ENCODE results near the gene CYP2A6.
"Not testable (repeated sequence)": the region's sequence is repeated elsewhere in the genome, so short reads cannot be mapped to it uniquely, and the experiment has no call there.

The CYP2A6 gene

DNA sequence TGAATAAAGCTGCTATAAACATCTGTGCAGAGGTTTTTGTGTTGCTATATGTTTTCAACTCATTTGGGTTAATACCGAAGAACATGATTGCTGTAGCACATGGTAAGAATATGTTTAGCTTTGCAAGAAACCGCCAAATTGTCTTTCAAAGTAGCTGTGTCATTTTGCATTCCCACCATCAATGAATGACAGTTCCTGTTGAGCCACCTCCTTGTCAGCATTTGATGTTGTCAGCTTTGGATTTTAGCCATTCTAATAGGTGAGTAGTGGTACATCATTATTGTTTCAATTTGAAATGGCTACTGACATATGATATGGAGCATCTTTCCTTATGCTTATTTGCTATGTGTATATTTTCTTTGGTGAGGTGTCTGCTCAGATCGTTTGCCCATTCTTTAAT, 8.2 kb downstream of the CYP2A6 start:
- not testable (repeated sequence) for H3K9ac ChIP-seq (ENCODE audit: low read length); H3K27ac ChIP-seq (ENCODE audit: low read depth, low read length); H3K9me3 ChIP-seq (ENCODE audit: low read length); H3K4me3 ChIP-seq (ENCODE audit: low read depth in 1 of 2, low read length in 2 of 2); H3K27me3 ChIP-seq (ENCODE audit: control insufficient read depth in 1 of 2, insufficient read depth in 2 of 2, low read length in 2 of 2); H3K4me1 ChIP-seq (ENCODE audit: insufficient read depth, low read length); H3K36me3 ChIP-seq (ENCODE audit: insufficient read depth, low read length)

DNA sequence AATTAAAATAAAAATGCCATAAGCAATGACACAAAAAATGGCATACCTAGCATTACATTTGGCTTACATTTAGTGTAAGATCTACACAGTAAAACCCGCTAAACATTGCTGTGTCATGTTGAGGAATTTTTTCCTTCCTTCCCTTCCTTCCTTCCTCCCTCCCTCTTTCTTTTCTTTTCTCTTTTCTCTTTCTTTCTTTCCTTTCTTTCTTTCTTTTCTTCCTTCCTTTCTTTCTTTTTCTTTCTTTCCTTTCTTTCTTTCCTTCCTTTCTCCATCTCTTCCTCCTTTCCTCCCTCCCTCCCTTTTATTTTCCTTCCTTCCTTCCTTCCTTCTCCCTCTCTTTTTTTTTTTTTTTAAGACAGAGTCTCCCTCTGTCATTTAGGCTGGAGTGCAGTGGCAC, 11.8 kb downstream of the CYP2A6 start:
- not testable (repeated sequence) for H3K27ac ChIP-seq (ENCODE audit: low read depth, low read length); H3K27me3 ChIP-seq (ENCODE audit: control insufficient read depth in 1 of 2, insufficient read depth in 2 of 2, low read length in 2 of 2); H3K9ac ChIP-seq (ENCODE audit: low read length); H3K4me3 ChIP-seq (ENCODE audit: low read depth in 1 of 2, low read length in 2 of 2); H3K9me3 ChIP-seq (ENCODE audit: low read length); H3K36me3 ChIP-seq (ENCODE audit: insufficient read depth, low read length); H3K4me1 ChIP-seq (ENCODE audit: insufficient read depth, low read length)

DNA sequence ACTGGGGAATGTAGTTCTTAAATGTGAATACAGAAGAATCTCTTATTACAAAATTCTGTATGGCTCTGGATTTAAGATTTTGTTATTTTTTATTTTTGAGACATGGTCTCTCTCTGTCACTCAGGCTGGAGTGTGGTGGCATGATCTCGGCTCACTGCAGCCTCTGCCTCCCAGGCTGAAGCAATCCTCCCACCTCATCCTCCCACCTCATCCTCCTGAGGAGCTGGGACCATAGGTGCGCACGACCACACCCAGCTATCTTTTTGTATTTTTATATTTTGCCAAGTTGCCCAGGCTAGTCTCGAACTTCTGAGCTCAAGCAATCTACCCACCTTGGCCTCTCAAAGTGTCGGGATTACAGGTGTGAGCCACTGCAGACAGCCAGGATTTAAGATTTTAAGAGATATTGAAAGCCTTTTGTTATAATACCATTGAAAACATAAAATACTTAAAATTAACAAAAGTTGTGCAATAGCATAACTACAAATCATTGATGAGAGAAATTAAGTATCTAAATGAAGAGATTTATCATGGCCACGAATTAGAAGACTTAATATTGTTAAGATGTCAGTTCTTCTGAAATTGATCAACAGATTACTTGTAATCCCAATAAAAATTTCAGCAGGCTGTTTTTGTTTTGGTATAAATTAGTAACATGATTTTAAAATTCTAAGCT, 13.4 kb downstream of the CYP2A6 start:
- Histone ChIP-seq H3K4me3 (ENCODE audit: low read depth in 1 of 2, low read length in 2 of 2) (no peak overlapping the region), H3K9me3 (ENCODE audit: low read length) (no peaks in the 10 kb centered on the region), H3K27me3 (ENCODE audit: control insufficient read depth in 1 of 2, insufficient read depth in 2 of 2, low read length in 2 of 2) (no peaks in the 10 kb centered on the region)

DNA sequence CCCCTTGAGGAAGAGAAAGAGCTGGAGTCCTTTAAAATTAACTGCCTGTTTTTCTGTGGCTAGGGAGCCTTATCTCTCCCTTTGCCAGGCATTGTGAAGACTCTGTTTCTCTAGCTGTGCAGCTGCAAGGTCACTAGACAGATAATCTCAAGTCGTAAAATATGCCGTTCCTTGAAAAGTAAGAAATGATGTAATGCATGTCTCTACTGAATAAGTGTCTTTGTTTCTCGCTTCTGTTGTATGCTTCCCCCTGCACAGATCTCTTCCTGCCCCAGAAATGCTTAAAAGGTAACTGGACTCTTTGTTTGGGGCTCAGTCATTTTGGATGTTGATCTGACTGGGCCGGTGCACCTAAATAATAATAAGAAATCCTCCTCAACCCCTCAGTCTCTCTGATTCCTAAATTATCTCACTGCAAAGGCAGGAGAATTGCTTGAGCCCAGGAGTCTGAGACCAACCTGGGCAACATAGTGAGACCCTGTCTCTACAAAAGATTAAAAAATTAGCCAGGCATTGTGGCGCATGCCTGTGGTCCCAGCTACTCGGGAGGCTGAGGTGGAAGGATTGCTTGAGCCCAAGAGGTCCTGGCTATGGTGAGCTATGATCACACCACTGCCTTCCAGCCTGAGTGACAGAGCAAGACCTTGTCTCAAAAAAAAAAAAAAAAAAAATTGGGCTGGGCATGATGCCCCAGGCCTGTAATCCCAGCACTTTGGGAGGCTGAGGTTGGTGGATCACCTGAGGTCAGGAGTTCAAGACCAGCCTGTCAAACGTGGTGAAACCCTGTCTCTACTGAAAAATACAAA, 16.3 kb downstream of the CYP2A6 start:
- not testable (repeated sequence) for H3K4me3 ChIP-seq (ENCODE audit: low read depth in 1 of 2, low read length in 2 of 2); H3K36me3 ChIP-seq (ENCODE audit: insufficient read depth, low read length); H3K9ac ChIP-seq (ENCODE audit: low read length); H3K4me1 ChIP-seq (ENCODE audit: insufficient read depth, low read length); H3K9me3 ChIP-seq (ENCODE audit: low read length); H3K27ac ChIP-seq (ENCODE audit: low read depth, low read length); H3K27me3 ChIP-seq (ENCODE audit: control insufficient read depth in 1 of 2, insufficient read depth in 2 of 2, low read length in 2 of 2)

More for the DNA sequence above, 13.4 kb downstream of the CYP2A6 start:
- Histone ChIP-seq H3K36me3 (ENCODE audit: insufficient read depth, low read length) (no peaks in the 10 kb centered on the region), H3K9ac (ENCODE audit: low read length) (no peak overlapping the region), H3K4me1 (ENCODE audit: insufficient read depth, low read length) (peaks cover 1% of the 10 kb centered on the region), H3K27ac (ENCODE audit: low read depth, low read length) (no peak overlapping the region)

DNA sequence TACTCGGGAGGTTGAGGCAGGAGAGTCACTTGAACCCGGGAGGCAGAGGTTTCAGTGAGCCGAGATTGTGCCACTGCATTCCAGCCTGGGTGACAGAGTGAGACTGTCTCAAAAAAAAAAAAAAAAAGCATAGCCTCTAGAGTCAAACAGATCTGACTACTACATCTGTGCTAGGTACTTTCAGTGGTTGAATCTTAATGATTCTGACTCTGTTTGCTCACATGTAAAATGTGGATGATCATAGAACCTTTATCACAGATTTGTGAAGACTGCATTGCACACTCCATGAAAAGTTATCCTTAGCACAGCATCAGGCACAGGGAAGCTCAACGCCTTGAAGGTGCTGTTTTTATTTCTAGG, 17.8 kb downstream of the CYP2A6 start:
- H3K27ac ChIP-seq (ENCODE audit: low read depth, low read length) = not testable (repeated sequence)

DNA sequence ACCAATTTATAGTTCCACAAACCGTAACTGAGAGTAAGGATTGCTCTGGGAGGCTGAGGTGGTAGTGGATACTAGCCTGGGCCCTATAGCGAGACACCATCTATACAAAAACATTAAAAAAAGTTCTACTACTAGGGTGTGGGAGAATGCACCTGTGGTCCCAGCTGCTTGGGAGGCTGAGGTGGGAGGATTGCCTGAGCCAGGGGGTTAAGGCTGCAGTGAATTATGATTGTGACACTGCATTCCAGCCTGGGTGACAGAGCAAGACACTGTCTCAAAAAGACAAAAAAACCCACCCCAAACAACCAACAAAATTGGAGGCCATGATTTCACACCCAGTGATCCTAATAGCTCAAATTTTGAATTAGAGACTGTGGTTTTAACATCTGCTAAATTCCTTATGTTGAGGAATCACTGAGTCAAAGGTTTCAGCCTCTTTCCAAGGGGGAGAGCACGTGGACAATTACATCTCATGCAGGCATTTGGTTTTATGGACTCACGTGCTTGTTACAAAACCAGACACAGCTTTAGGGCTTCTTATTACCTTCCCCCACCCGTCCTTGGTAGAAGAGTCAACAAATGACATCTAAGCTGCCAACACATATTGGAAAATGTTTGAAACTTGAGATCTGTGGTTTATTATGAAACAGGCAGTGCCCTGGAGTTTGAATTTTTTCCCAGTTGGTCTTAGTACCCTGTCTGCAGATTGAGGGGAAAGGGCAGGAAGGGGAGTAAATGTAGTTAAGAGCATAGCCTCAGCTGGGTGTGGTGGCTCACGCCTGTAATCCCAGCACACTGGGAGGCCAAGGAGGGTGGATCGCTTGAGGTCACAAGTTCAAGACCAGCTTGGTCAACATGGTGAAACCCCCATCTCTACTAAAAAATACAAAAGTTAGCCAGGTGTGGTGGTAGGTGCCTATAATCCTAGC, 18.5 kb downstream of the CYP2A6 start:
- Histone ChIP-seq H3K27me3 (ENCODE audit: control insufficient read depth in 1 of 2, insufficient read depth in 2 of 2, low read length in 2 of 2) (no peaks in the 10 kb centered on the region), H3K4me3 (ENCODE audit: low read depth in 1 of 2, low read length in 2 of 2) (no peak overlapping the region), H3K9ac (ENCODE audit: low read length) (no peak overlapping the region), H3K4me1 (ENCODE audit: insufficient read depth, low read length) (peaks cover 6% of the 10 kb centered on the region), H3K36me3 (ENCODE audit: insufficient read depth, low read length) (peaks cover 7% of the 10 kb centered on the region), H3K27ac (ENCODE audit: low read depth, low read length) (no peak overlapping the region), H3K9me3 (ENCODE audit: low read length) (no peaks in the 10 kb centered on the region)

More for the DNA sequence above, 17.8 kb downstream of the CYP2A6 start:
- not testable (repeated sequence) for H3K27me3 ChIP-seq (ENCODE audit: control insufficient read depth in 1 of 2, insufficient read depth in 2 of 2, low read length in 2 of 2); H3K9ac ChIP-seq (ENCODE audit: low read length); H3K4me1 ChIP-seq (ENCODE audit: insufficient read depth, low read length); H3K36me3 ChIP-seq (ENCODE audit: insufficient read depth, low read length); H3K9me3 ChIP-seq (ENCODE audit: low read length); H3K4me3 ChIP-seq (ENCODE audit: low read depth in 1 of 2, low read length in 2 of 2)

DNA sequence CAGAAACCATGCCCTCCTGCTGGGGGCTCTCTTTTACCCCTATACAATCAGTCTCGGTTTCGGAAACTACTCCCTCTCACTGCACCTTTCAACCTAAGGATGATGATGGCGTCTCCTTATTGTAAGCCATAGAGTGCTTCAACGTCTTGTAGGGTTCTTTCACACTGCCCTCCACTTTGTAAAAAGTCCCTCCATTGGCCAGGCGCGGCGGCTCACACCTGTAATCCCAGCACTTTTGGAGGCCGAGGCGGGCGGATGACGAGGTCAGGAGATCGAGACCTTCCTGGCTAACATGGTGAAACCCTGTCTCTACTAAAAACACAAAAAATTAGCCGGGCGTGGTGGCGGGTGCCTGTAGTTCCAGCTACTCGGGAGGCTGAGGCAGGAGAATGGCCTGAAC, 19.5 kb downstream of the CYP2A6 start:
- H3K27ac ChIP-seq (ENCODE audit: low read depth, low read length); H3K9me3 ChIP-seq (ENCODE audit: low read length); H3K9ac ChIP-seq (ENCODE audit: low read length); H3K4me3 ChIP-seq (ENCODE audit: low read depth in 1 of 2, low read length in 2 of 2); H3K4me1 ChIP-seq (ENCODE audit: insufficient read depth, low read length); H3K36me3 ChIP-seq (ENCODE audit: insufficient read depth, low read length); H3K27me3 ChIP-seq (ENCODE audit: control insufficient read depth in 1 of 2, insufficient read depth in 2 of 2, low read length in 2 of 2): not testable (repeated sequence)

DNA sequence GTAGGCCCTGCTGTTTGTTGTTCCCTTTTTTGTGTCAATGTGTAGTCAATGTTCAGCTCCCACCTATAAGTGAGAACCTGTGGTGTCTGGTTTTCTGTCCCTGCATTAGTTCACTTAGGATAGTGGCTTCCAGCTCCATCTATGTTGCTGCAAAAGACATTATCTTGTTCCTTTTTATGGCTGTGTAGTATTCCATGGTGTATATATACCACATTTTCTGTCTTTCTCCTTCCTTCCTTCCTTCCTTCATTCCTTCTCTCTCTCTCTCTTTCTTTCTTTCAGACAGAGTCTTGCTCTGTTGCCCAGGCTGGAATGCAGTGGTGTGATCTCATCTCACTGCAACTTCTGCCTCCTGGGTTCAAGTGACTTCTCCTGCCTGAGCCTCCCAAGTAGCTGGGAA, 21.0 kb downstream of the CYP2A6 start:
- peaks cover 9% of the 10 kb centered on the region for H3K36me3 ChIP-seq (ENCODE audit: insufficient read depth, low read length)
- H3K9ac ChIP-seq (ENCODE audit: low read length) = no peak overlapping the region
- no peak overlapping the region for H3K4me3 ChIP-seq (ENCODE audit: low read depth in 1 of 2, low read length in 2 of 2)
- H3K27me3 ChIP-seq (ENCODE audit: control insufficient read depth in 1 of 2, insufficient read depth in 2 of 2, low read length in 2 of 2) = no peaks in the 10 kb centered on the region
- H3K4me1 ChIP-seq (ENCODE audit: insufficient read depth, low read length) = peaks cover 6% of the 10 kb centered on the region
- no peak overlapping the region for H3K27ac ChIP-seq (ENCODE audit: low read depth, low read length)
- H3K9me3 ChIP-seq (ENCODE audit: low read length) = no peaks in the 10 kb centered on the region

DNA sequence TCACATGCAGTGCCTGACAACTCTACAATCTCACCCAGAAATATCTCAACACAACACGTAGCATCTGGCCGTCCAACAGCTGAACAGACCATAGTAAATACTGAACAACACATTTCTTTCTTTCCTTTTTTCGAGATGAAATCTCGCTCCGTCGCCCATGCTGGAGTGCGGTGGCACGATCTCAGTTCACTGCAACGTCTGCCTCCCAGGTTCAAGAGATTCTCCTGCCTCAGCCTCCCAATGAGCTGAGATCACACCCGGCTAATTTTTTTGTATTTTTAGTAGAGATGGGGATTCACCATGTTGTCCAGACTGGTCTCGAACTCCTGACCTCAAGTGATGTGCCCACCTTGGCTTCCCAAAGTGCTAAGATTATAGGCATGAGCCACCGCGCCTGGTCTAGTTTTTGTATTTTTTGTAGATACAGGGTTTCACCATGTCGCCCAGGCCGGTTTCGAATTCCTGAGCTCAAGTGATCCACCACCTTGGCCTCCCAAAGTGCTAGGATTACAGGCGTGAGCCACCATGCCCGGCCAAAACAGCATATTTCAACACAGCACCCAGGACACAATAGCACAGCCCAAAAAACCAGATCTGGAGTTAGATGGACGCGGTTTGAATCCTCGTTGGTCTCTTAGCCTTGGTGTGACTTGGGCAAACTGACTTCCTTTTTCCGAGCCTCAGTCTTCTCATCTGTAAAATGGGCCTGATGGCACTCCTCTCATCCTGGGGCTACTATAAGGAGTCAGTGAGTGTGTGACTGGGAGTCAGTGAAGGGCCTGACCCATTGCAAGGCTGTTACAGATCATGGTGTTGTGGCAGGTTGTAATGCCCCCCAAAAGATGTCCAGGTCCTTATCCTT, 22.6 kb downstream of the CYP2A6 start:
- Histone ChIP-seq H3K9me3 (ENCODE audit: low read length) (no peaks in the 10 kb centered on the region), H3K9ac (ENCODE audit: low read length) (no peak overlapping the region), H3K27ac (ENCODE audit: low read depth, low read length) (no peak overlapping the region), H3K4me3 (ENCODE audit: low read depth in 1 of 2, low read length in 2 of 2) (no peak overlapping the region), H3K36me3 (ENCODE audit: insufficient read depth, low read length) (peaks cover 9% of the 10 kb centered on the region), H3K4me1 (ENCODE audit: insufficient read depth, low read length) (peaks cover 13% of the 10 kb centered on the region), H3K27me3 (ENCODE audit: control insufficient read depth in 1 of 2, insufficient read depth in 2 of 2, low read length in 2 of 2) (no peaks in the 10 kb centered on the region)

DNA sequence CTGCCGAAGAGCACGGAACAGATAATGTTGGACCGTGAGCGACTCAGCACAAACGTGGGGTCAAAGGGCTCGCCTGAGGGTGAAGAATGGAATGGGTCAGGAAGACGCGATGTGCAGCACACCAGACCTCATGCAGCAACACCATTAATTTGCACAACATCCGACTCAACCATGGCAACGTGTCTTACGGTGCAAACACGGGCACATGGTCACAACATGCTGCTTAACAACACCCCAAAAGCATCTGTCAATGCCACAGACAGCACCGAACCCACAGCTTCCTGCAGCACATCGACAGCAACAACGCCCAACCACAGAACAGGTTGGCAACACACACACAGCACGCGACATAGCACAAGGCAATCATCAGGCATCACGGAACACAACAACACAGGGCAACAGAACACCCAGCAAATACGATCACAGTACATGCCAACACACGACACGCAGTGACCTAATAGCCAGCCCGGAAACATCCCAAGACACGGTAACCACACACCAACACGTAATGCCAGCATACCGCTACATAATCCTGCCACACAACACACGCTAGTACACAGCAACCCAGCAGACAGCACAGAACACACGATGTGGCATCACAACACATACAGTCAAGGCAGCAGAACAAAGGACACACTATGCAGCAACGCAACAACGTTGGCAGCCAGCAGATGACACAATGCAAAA, 23.4 kb downstream of the CYP2A6 start:
- not testable (repeated sequence) for H3K9me3 ChIP-seq (ENCODE audit: low read length); H3K9ac ChIP-seq (ENCODE audit: low read length); H3K36me3 ChIP-seq (ENCODE audit: insufficient read depth, low read length); H3K4me3 ChIP-seq (ENCODE audit: low read depth in 1 of 2, low read length in 2 of 2); H3K27me3 ChIP-seq (ENCODE audit: control insufficient read depth in 1 of 2, insufficient read depth in 2 of 2, low read length in 2 of 2); H3K27ac ChIP-seq (ENCODE audit: low read depth, low read length)
- H3K4me1 ChIP-seq (ENCODE audit: insufficient read depth, low read length) = peaks cover 16% of the 10 kb centered on the region

Data from muscle layer of colon (tissue), 2 donors.